Measurements from ENCODE around the gene ZNF543. TPM values are rescaled to one million over a fixed set of nuclear protein-coding genes. Genes with fewer than 3 reads are reported as not detected.

ZNF543 gene
- total and polyA plus RNA-seq, 2 of the 13 experiments (the other 11 are each of a cell fraction or from before 2014, with no cell fraction given): 2.1 to 8.9 TPM

DNA sequence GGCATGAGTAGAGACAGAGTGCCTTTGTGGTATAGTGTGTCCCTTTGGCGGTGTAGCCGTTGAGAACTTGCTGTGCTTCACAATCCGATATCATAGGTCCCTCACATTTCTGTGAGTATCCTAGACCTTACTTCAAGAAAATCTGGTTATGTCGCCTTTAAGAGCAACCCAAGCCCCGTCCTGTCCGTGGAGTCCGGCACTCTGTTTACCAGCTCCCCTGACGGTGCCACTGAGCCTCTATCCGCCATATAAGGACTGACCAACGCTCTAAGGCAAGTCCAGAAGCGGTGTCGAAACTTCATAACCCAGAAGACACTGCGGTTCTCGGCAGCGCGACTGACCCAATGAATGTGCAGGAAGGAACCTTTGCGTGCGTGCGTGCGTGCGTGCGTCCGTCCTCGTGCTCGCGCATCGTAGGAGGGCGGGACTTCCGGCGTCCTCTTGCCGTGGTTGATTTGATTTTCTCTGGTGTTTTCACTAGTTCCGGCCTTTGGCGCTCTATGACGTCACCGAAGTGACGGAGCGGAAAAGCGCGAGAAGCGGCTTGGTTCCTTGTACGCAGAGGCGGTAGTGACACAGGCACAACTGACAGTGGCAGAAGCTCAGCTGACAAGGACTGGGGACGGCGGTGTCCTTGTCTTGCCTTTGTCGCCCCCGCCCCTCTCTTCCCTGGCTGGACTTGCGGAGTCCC lies 42.9 kb downstream of the ZNF543 start, which contains the start of the genes TRAPPC2B and ZNF547 (continued):
- TF ChIP-seq SALL1 (CRISPR knock-in tag; IDR thresholded peaks at IDR 0.05): peak; percentile 78
- TF ChIP-seq, protein P1, sequence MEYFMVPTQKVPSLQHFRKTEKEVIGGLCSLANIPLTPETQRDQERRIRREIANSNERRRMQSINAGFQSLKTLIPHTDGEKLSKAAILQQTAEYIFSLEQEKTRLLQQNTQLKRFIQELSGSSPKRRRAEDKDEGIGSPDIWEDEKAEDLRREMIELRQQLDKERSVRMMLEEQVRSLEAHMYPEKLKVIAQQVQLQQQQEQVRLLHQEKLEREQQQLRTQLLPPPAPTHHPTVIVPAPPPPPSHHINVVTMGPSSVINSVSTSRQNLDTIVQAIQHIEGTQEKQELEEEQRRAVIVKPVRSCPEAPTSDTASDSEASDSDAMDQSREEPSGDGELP (IDR thresholded peaks at IDR 0.05; ENCODE audit: borderline replicate concordance, low read depth): peak; percentile 17; the same call in 1 of the 2 replicates
- peak; percentile 50 for TF ChIP-seq SUZ12 (IDR thresholded peaks at IDR 0.05; ENCODE audit: low read depth, low read length)
- TF ChIP-seq, protein P2, sequence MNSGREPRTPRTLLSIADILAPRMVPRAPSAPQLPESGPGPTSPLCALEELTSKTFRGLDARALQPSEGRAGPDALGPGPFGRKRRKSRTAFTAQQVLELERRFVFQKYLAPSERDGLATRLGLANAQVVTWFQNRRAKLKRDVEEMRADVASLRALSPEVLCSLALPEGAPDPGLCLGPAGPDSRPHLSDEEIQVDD (CRISPR knock-in tag; IDR thresholded peaks at IDR 0.05; ENCODE audit: borderline replicate concordance): no peak
- TF ChIP-seq TMF1 (CRISPR knock-in tag; IDR thresholded peaks at IDR 0.05; ENCODE audit: low read depth): no peak
- TF ChIP-seq GABPA (IDR thresholded peaks at IDR 0.05; ENCODE audit: low read depth, low read length): peak; percentile 94
- peak; percentile 99 for TF ChIP-seq GABPA (CRISPR knock-in tag; IDR thresholded peaks at IDR 0.05; ENCODE audit: low read depth)
- TF ChIP-seq, protein P3, sequence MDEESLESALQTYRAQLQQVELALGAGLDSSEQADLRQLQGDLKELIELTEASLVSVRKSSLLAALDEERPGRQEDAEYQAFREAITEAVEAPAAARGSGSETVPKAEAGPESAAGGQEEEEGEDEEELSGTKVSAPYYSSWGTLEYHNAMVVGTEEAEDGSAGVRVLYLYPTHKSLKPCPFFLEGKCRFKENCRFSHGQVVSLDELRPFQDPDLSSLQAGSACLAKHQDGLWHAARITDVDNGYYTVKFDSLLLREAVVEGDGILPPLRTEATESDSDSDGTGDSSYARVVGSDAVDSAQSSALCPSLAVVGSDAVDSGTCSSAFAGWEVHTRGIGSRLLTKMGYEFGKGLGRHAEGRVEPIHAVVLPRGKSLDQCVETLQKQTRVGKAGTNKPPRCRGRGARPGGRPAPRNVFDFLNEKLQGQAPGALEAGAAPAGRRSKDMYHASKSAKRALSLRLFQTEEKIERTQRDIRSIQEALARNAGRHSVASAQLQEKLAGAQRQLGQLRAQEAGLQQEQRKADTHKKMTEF (CRISPR knock-in tag; IDR thresholded peaks at IDR 0.05): peak; percentile 79
- TF ChIP-seq EEA1 (CRISPR knock-in tag; IDR thresholded peaks at IDR 0.05; ENCODE audit: borderline replicate concordance): 0 out of 2 replicates have a peak, but pooled peaks have one; percentile 65
- TF ChIP-seq TBX3 (IDR thresholded peaks at IDR 0.05; ENCODE audit: borderline replicate concordance): no peak
- peak; percentile 95 for TF ChIP-seq GATAD1 (CRISPR knock-in tag; IDR thresholded peaks at IDR 0.05)
- no peak for TF ChIP-seq ZNF746 (CRISPR knock-in tag; IDR thresholded peaks at IDR 0.05)
- TF ChIP-seq ZMAT5 (CRISPR knock-in tag; IDR thresholded peaks at IDR 0.05; ENCODE audit: borderline replicate concordance, low read depth): no peak
- TF ChIP-seq IKZF1 (IDR thresholded peaks at IDR 0.05): no peak
- peak; percentile 52 for TF ChIP-seq BHLHE40 (IDR thresholded peaks at IDR 0.05; ENCODE audit: low read length)
- TF ChIP-seq NRL (CRISPR knock-in tag; IDR thresholded peaks at IDR 0.05; ENCODE audit: borderline replicate concordance): peak; percentile 61; the same call in 1 of the 2 replicates
- TF ChIP-seq FIP1L1 (IDR thresholded peaks at IDR 0.05; ENCODE audit: borderline replicate concordance, insufficient read depth, low read depth, low read length): no peak
- TF ChIP-seq, protein P4, sequence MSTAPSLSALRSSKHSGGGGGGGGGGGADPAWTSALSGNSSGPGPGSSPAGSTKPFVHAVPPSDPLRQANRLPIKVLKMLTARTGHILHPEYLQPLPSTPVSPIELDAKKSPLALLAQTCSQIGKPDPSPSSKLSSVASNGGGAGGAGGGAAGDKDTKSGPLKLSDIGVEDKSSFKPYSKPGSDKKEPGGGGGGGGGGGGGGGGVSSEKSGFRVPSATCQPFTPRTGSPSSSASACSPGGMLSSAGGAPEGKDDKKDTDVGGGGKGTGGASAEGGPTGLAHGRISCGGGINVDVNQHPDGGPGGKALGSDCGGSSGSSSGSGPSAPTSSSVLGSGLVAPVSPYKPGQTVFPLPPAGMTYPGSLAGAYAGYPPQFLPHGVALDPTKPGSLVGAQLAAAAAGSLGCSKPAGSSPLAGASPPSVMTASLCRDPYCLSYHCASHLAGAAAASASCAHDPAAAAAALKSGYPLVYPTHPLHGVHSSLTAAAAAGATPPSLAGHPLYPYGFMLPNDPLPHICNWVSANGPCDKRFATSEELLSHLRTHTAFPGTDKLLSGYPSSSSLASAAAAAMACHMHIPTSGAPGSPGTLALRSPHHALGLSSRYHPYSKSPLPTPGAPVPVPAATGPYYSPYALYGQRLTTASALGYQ (CRISPR knock-in tag; IDR thresholded peaks at IDR 0.05): no peak
- TF ChIP-seq, protein P5, sequence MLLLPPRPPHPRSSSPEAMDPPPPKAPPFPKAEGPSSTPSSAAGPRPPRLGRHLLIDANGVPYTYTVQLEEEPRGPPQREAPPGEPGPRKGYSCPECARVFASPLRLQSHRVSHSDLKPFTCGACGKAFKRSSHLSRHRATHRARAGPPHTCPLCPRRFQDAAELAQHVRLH (CRISPR knock-in tag; IDR thresholded peaks at IDR 0.05; ENCODE audit: borderline replicate concordance, low read depth): peak; percentile 81; the same call in 1 of the 2 replicates
- TF ChIP-seq MEF2D (CRISPR knock-in tag; IDR thresholded peaks at IDR 0.05): no peak
- TF ChIP-seq, protein P6, sequence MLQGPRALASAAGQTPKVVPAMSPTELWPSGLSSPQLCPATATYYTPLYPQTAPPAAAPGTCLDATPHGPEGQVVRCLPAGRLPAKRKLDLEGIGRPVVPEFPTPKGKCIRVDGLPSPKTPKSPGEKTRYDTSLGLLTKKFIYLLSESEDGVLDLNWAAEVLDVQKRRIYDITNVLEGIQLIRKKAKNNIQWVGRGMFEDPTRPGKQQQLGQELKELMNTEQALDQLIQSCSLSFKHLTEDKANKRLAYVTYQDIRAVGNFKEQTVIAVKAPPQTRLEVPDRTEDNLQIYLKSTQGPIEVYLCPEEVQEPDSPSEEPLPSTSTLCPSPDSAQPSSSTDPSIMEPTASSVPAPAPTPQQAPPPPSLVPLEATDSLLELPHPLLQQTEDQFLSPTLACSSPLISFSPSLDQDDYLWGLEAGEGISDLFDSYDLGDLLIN (CRISPR knock-in tag; IDR thresholded peaks at IDR 0.05; ENCODE audit: borderline replicate concordance): no peak
- TF ChIP-seq XBP1 (CRISPR knock-in tag; IDR thresholded peaks at IDR 0.05): no peak
- TF ChIP-seq ZSCAN21 (CRISPR knock-in tag; IDR thresholded peaks at IDR 0.05; ENCODE audit: borderline replicate concordance): no peak
